HUES64 (cell line): Measurements from ENCODE around the gene LRRC40.
"Not testable (repeated sequence)": the region's sequence is repeated elsewhere in the genome, so short reads cannot be mapped to it uniquely, and the experiment has no call there.

ENCODE experiments used
- H3K27ac ChIP-seq: 2 replicates; pipeline ENCODE4 v1.7.0; 2013; ENCODE audit warnings: low read depth, low read length, inconsistent platforms
- H3K27me3 ChIP-seq: 2 replicates; pipeline ENCODE4 v1.6.1; 2013; ENCODE audit warnings: mild to moderate bottlenecking, low read length; ENCODE audit not compliant: insufficient read depth
- H3K36me3 ChIP-seq: 2 replicates; pipeline ENCODE4 v1.6.1; 2013; ENCODE audit warnings: mild to moderate bottlenecking, low read length; ENCODE audit not compliant: insufficient read depth
- H3K4me1 ChIP-seq: 2 replicates; pipeline ENCODE4 v1.6.1; 2013; ENCODE audit warnings: mild to moderate bottlenecking, low read length, moderate library complexity; ENCODE audit not compliant: insufficient read depth
- H3K4me3 ChIP-seq: 2 replicates; pipeline ENCODE4 v1.5.1; 2013; ENCODE audit warnings: mild to moderate bottlenecking, low read length, moderate library complexity
- H3K9ac ChIP-seq: 2 replicates; pipeline ENCODE4 v1.6.1; 2013; ENCODE audit warnings: mild to moderate bottlenecking, low read depth, low read length
- H3K9me3 ChIP-seq: 2 replicates; pipeline ENCODE4 v1.6.1; 2013; ENCODE audit warnings: low read depth, low read length; ENCODE audit not compliant: insufficient read depth
- WGBS: fragments of 150-250, 120-280 bp; methylation state at CpG from one replicate; pipeline ENCODE4 v1.1.7; 2013; ENCODE audit warnings: missing lambda C conversion rate; 5-methylcytosine and 5-hydroxymethylcytosine counted together

The LRRC40 gene

DNA sequence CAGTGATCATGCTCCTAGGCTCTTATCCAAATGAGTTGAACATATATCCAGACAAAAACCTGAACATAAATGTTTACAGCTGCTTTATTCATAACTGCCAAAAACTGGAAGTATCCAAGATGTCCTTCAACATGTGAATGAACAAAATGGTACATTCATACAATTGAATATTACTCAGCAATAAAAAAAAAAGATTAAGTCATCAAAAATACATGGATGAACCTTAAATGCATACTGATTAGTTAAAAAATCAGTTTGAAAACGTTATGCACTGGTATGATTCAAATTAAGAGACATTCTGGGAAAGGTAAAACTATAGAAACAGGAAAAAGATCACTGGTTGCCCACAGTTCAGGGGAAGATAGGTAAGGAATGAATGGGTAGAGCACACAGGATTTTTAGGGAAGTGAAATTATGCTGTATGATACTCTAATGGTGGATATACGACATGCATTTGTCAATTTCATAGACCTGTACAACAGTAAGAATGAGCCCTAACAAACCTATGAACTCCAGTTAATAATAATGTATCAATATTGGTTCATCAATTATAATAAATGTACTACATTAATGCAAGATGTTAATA lies 3.1 kb downstream of the LRRC40 start:
- no peak overlapping the region for H3K9ac ChIP-seq
- peaks cover 9% of the 10 kb centered on the region; the same call in 1 of the 2 replicates for H3K4me1 ChIP-seq
- H3K36me3 ChIP-seq, result no peaks in the 10 kb centered on the region
- no peak overlapping the region for H3K4me3 ChIP-seq
- no peak overlapping the region for H3K27ac ChIP-seq
- H3K27me3 ChIP-seq, result no peaks in the 10 kb centered on the region
- H3K9me3 ChIP-seq, result no peaks in the 10 kb centered on the region
- 73% methylated on average over 1 of the region's 2 CpGs for WGBS

DNA sequence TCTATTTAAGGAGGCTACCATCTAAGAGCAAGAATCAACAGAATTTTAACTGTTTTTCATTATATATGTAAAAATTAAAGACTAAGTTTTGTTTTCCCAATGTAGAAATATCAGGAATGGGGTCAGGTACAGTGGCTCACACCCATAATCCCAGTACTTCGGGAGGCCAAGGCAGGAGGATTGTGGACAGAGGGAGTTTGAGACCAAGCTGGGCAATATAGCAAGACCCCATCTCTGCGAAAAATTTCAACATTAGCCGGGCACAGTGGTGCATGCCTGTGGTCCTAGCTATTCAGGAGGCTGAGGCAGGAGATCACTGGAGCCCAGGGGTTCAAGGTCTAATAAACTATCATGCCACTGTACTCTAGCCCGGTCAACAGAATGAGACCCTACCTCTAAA lies 5.3 kb downstream of the LRRC40 start:
- Histone ChIP-seq H3K36me3 (no peaks in the 10 kb centered on the region), H3K4me1 (peaks cover 5% of the 10 kb centered on the region; the same call in 1 of the 2 replicates), H3K27me3 (no peaks in the 10 kb centered on the region), H3K4me3 (no peak overlapping the region), H3K9ac (no peak overlapping the region), H3K9me3 (no peaks in the 10 kb centered on the region), H3K27ac (no peak overlapping the region)
- 93% methylated on average over 3 of the region's 4 CpGs for WGBS

DNA sequence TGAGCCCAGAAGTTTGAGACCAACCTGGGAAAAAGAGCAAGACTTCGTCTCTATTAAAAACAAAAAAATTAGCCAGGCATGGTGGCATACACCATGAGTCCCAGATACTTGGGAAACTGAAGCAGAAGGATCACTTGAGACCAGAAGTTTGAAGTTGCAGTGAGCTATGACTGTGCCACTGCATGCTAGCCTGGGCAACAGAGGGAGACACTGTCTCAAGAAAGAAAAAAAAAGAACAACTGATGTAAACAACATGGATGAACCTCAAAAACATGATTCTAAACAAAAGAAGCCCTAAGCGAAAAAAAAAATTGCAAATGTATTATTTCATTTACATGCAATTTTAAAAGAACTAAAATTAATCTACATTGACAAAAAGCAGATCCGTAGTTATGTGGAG lies 9.0 kb downstream of the LRRC40 start:
- no peaks in the 10 kb centered on the region for H3K27me3 ChIP-seq
- no peaks in the 10 kb centered on the region for H3K4me1 ChIP-seq
- WGBS, result 89% methylated on average over 3 of the region's 3 CpGs
- no peak overlapping the region for H3K27ac ChIP-seq
- H3K9me3 ChIP-seq, result no peaks in the 10 kb centered on the region
- no peaks in the 10 kb centered on the region for H3K36me3 ChIP-seq
- H3K9ac ChIP-seq, result no peak overlapping the region
- no peak overlapping the region for H3K4me3 ChIP-seq

DNA sequence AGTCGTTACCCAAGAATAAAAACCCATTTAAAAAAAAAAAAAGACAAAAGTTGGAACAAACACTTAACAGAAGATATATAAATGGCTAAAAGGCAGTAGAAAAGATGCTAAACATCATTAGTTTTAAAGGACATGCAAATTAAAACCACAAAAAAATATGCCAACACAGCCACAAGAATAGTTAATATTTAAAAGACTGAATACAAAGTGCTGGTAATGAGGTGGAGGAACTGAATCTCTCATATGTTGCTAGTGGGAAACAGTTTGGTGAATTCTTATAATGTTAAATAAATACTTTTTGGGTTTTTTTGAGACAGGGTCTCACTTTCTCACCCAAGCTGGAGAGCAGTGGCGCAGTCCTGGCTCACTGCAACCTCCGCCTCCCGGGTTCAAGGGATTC lies 10.0 kb downstream of the LRRC40 start:
- WGBS, result 97% methylated on average over 3 of the region's 4 CpGs

DNA sequence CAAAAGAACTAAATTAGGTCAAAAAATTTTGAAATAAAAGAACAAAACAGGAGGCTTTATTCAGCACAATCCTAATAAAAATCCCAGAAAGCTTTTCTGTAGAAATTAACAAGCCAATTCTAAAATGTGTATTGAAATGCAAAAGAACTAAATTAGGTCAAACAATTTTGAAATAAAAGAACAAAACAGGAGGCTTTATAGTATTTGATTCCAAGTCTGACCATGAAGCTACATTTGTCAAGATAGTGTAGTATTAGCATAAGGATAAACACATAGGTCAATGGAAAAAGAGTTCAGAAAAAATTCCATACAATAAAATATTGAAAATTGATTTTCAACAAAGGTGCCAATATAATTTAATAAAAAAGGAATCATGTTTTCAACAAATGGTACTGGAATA lies 10.8 kb downstream of the LRRC40 start:
- Histone ChIP-seq H3K27ac (no peak overlapping the region), H3K27me3 (no peaks in the 10 kb centered on the region), H3K9me3 (no peaks in the 10 kb centered on the region), H3K9ac (no peak overlapping the region), H3K36me3 (no peaks in the 10 kb centered on the region), H3K4me3 (no peak overlapping the region), H3K4me1 (no peaks in the 10 kb centered on the region)

More for the DNA sequence above, 10.0 kb downstream of the LRRC40 start:
- H3K9ac ChIP-seq, result no peak overlapping the region
- H3K4me1 ChIP-seq, result no peaks in the 10 kb centered on the region
- no peaks in the 10 kb centered on the region for H3K36me3 ChIP-seq
- H3K4me3 ChIP-seq, result no peak overlapping the region
- H3K27me3 ChIP-seq, result no peaks in the 10 kb centered on the region
- H3K9me3 ChIP-seq, result no peaks in the 10 kb centered on the region
- no peak overlapping the region for H3K27ac ChIP-seq

DNA sequence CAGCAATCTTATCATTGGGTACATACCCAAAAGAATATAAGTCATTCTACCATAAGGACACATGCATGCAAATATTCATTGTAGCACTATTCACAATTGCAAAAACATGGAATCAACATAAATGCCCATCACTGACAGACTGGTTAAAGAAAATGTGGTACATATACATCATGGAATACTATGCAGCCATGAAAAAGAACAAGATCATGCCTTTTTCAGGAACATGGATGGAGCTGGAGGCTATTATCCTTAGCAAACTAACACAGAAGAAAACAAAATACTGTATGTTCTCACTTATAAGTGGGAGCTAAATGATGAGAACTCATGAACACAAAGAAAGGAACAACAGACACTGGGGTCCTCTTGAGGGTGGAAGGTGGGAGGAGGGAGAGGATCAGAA lies 12.9 kb downstream of the LRRC40 start:
- H3K4me1 ChIP-seq, H3K4me3 ChIP-seq, H3K9ac ChIP-seq, H3K9me3 ChIP-seq, H3K27ac ChIP-seq, H3K36me3 ChIP-seq, H3K27me3 ChIP-seq: not testable (repeated sequence)

DNA sequence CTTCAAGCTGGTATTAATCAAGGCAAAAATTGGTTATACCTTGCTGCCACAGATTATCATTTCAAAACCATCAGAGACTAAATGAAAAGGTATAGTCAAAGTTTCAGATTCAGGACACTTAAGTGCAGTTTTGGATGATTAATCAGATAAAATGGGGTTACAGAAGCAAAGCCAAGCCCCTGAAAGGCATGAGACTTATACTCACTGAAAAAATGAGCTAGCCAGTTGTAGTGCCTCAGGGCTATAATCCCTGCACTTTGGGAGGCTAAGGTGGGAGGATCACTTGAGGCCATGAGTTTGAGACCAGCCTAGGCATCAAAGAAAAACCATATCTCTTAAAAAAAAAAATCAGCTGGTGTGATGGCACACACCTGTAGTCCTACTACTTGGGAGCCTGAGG lies 15.2 kb downstream of the LRRC40 start:
- Histone ChIP-seq H3K4me1 (no peaks in the 10 kb centered on the region), H3K27me3 (no peaks in the 10 kb centered on the region), H3K9me3 (no peaks in the 10 kb centered on the region), H3K9ac (no peak overlapping the region), H3K27ac (no peak overlapping the region), H3K4me3 (no peak overlapping the region), H3K36me3 (no peaks in the 10 kb centered on the region)

DNA sequence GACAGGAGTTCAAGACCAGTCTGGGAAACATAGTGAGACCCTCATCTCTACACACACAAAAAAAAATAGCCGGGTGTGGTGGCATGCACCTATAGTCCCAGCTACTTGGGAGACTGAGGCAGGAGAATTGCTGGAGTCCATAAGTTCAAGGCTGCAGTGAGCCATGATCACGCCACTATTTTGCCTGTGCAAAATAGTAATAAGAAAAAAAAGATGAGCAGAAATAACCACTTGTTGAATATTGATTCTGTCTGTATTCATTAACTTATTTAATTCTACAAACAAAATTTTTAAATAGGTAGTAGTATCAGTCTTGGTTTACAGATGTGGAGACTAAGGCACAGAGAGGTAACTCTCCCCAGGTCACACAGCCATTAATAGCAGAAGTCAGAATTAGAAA lies 16.9 kb downstream of the LRRC40 start:
- Histone ChIP-seq H3K4me1 (no peaks in the 10 kb centered on the region), H3K36me3 (peaks cover 8% of the 10 kb centered on the region), H3K27me3 (no peaks in the 10 kb centered on the region), H3K9me3 (no peaks in the 10 kb centered on the region), H3K9ac (no peak overlapping the region), H3K4me3 (no peak overlapping the region), H3K27ac (no peak overlapping the region)
- 95% methylated on average over 2 of the region's 2 CpGs for WGBS

DNA sequence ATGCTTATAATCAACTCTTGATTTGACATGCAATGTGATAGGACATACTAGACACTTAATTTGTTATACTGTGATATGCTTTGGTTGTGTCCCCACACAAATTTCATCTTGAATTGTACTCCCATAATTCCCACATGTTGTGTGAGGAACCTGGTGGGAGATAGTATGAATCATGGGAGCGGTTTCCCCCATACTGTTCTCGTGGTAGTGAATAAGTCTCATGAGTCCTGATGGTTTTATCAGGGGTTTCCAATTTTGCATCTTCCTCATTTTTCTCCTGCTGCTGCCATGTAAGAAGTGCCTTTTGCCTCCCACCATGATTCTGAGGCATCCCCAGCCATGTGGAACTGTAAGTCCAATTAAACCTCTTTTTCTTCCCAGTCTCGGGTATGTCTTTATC lies 20.2 kb downstream of the LRRC40 start:
- WGBS, result 99% methylated on average over 3 of the region's 3 CpGs
- not testable (repeated sequence) for H3K27me3 ChIP-seq, H3K9ac ChIP-seq, H3K9me3 ChIP-seq, H3K4me1 ChIP-seq, H3K27ac ChIP-seq, H3K4me3 ChIP-seq
- H3K36me3 ChIP-seq, result peaks cover 24% of the 10 kb centered on the region

DNA sequence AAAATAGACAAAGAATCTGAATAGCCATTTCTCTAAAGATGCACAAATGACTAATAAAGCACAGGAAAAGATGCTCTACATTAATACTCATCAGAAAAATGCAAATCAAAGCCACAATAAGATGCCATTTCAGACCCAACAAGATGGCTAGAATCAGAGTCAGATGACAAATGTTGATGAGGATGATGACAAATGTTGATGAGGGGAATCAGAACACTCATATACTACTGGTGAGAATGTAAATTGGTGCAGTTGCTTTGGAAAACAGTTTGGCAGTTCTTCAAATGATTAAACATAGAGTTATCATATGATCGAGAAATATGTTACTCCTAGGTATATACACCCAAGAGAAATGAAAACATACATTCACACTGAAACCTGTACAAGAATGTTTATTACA lies 33.9 kb downstream of the LRRC40 start:
- Histone ChIP-seq H3K36me3 (peaks cover 29% of the 10 kb centered on the region), H3K9ac (no peak overlapping the region), H3K9me3 (no peaks in the 10 kb centered on the region), H3K27ac (no peak overlapping the region), H3K4me1 (no peaks in the 10 kb centered on the region), H3K27me3 (no peaks in the 10 kb centered on the region), H3K4me3 (no peak overlapping the region)
- WGBS, result no CpG with 5 or more reads among the region's 1 CpG

DNA sequence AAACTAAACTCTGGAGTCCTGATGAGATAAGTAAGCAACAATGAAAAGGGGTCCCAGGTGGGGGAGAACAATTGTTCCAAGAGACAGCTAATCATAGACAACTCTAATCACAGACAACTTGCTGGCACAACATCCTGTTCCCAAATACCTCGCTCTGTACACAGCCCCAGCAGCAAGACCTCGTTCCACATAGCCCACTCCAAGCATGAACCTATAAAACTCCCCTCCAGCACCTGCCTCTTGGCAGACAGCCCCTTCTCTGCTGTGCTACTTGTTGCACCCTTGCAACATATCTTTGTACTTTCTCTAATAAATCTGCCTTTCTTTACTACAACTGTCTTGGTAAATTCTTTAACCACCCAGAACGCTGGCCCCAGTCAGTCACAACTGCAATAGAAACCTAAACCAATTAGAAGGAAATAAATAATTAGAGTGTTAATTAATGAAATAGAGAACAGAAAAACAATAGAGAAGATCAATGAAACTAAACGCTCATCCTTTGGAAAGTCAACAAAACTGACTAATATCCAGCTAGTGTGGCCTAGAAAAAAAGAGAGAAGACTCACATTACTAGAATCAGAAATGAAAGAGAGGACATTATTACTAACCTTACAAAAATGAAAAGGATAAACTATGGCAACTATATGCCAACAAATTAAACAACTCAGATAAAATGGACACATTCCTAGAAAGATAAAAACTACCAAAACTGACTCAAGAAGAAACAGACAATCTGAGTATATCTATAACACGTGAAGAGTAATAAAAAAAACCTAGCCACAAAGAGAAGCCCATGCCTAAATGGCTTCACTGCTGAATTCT lies 36.1 kb downstream of the LRRC40 start:
- no peaks in the 10 kb centered on the region for H3K4me1 ChIP-seq
- no peaks in the 10 kb centered on the region for H3K9me3 ChIP-seq
- 89% methylated on average over 4 of the region's 5 CpGs for WGBS
- no peak overlapping the region for H3K27ac ChIP-seq
- no peak overlapping the region for H3K4me3 ChIP-seq
- H3K36me3 ChIP-seq, result peaks cover 16% of the 10 kb centered on the region; the same call in 1 of the 2 replicates
- H3K27me3 ChIP-seq, result no peaks in the 10 kb centered on the region
- no peak overlapping the region for H3K9ac ChIP-seq

DNA sequence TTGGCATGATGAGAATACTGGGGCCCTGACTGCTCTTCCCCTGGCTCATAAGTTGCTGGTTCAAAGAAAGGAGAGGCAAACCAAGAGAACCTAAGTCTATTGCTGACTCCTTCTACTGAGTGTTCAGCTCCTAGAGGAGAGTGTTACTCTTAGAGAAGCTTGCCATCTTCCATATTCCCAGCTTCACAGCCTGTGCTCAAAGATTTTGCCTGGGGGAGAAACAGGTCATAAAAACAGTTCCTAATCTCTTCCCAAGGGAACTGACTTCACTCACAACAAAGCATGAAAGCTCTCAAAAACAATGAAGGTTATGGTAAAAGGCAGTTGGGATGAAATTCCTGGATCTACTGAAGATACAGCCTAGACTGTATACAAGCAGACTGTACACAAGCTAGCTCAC lies 37.1 kb downstream of the LRRC40 start:
- H3K27ac ChIP-seq, result no peak overlapping the region
- H3K4me3 ChIP-seq, result no peak overlapping the region

More for the DNA sequence above, 37.1 kb downstream of the LRRC40 start:
- Histone ChIP-seq H3K9me3 (no peaks in the 10 kb centered on the region), H3K36me3 (peaks cover 11% of the 10 kb centered on the region; the same call in 1 of the 2 replicates), H3K27me3 (no peaks in the 10 kb centered on the region), H3K9ac (no peak overlapping the region), H3K4me1 (no peaks in the 10 kb centered on the region)
